HepG2 (cell line): ENCODE measurements around the gene INTS12. TPM values are rescaled to one million over a fixed set of nuclear protein-coding genes. Genes with fewer than 3 reads are reported as not detected.
"Not testable (repeated sequence)": the region's sequence is repeated elsewhere in the genome, so short reads cannot be mapped to it uniquely, and the experiment has no call there.

ENCODE experiments used
- ATAC-seq: fragments of 200-7000 bp; cut with Tn5 transposase; 3 replicates; pipeline ENCODE4 v1.9.1; 2020; ENCODE audit warnings: mild to moderate bottlenecking, moderate library complexity
- BruUV-seq: library from RNA; stranded (reverse); fragments of 400-500 nt; replicated peaks from 2 replicates; lab custom pipeline; 2021; lab: Mats Ljungman, UMichigan
- CTCF ChIA-PET: fragments of 300-600 bp; formaldehyde crosslinking; extraction: SDS; loops from one replicate; lab custom pipeline; 2021; ENCODE audit warnings: low total read pairs, inconsistent platforms, low intra/inter-chr PET ratio; lab: Yijun Ruan, JAX
- POLR2A ChIA-PET: fragments of 350-600 bp; sonication (Branson Sonifier 250); formaldehyde crosslinking; loops from one replicate; lab custom pipeline; 2020; ENCODE audit warnings: antibody characterized with exemption, inconsistent platforms; lab: Yijun Ruan, JAX
- DNase-seq: peaks from one replicate; pipeline ENCODE4 v3.0.0-alpha.2; 2015; ENCODE audit warnings: low spot score
- FAIRE-seq: peaks from 3 replicates; lab custom pipeline; 2011; peaks lifted over from hg19 to GRCh38; lab: Jason Lieb, UNC
- H2AFZ ChIP-seq: one replicate; pipeline ENCODE4 v1.6.1; 2011; ENCODE audit warnings: low read length, inconsistent platforms
- H3K27ac ChIP-seq: fragments of 300-600 bp; 3 replicates; pipeline ENCODE4 v1.8.0; 2011; ENCODE audit warnings: mixed run types, mild to moderate bottlenecking, mixed read lengths, low read length, inconsistent platforms; ENCODE audit not compliant: insufficient read depth; ENCODE audit errors: extremely low read length
- H3K27me3 ChIP-seq, 2 experiments: fragments of 200-600 bp in 1 of 2; 2 replicates in 1 of 2; 3 replicates in 1 of 2; pipeline versions ENCODE4 v1.6.0 to v1.8.0; 2011; ENCODE audit warnings: low read length in 2 of 2, mild to moderate bottlenecking in 2 of 2, moderate library complexity in 2 of 2, inconsistent platforms in 1 of 2; ENCODE audit not compliant: insufficient read depth in 2 of 2, control insufficient read depth in 1 of 2
- H3K36me3 ChIP-seq, 2 experiments: fragments of 200-600 bp in 1 of 2; replicated peaks in 1 of 2; 2 replicates in 1 of 2; 3 replicates in 1 of 2; pipeline versions ENCODE4 v1.5.1 to v1.8.0; 2011; ENCODE audit warnings: low read length in 2 of 2, inconsistent platforms in 1 of 2; ENCODE audit not compliant: insufficient read depth in 2 of 2, control insufficient read depth in 1 of 2
- H3K4me1 ChIP-seq: 2 replicates; pipeline ENCODE4 v1.5.1; 2012; ENCODE audit warnings: low read length, inconsistent platforms; ENCODE audit not compliant: insufficient read depth
- H3K4me2 ChIP-seq: 2 replicates; pipeline ENCODE4 v1.6.0; 2011; ENCODE audit warnings: low read depth, low read length, inconsistent platforms
- H3K4me3 ChIP-seq, 3 experiments: fragments of 200-600 bp in 1 of 3; sonication (generic), shearing (Covaris generic) in 1 of 3; replicated peaks in 1 of 3; 2 replicates each; pipeline ENCODE4 v1.5.1; 2011 to 2016; ENCODE audit warnings: low read length in 3 of 3, inconsistent platforms in 2 of 3, low read depth in 2 of 3, mild to moderate bottlenecking in 2 of 3, control low read depth in 1 of 3, mixed read lengths in 1 of 3; ENCODE audit not compliant: insufficient read depth in 1 of 3
- H3K79me2 ChIP-seq: one replicate; pipeline ENCODE4 v1.6.1; 2011; ENCODE audit warnings: low read length, inconsistent platforms; ENCODE audit not compliant: insufficient read depth
- H3K9ac ChIP-seq: 2 replicates; pipeline ENCODE4 v1.6.0; 2011; ENCODE audit warnings: mild to moderate bottlenecking, low read depth, low read length, inconsistent platforms; ENCODE audit not compliant: insufficient read depth
- H3K9me3 ChIP-seq: 2 replicates; pipeline ENCODE4 v1.5.1; 2012; ENCODE audit warnings: mild to moderate bottlenecking, low read length
- H4K20me1 ChIP-seq: 2 replicates; pipeline ENCODE4 v1.6.0; 2011; ENCODE audit warnings: inconsistent platforms, mild to moderate bottlenecking, low read length, moderate library complexity; ENCODE audit not compliant: insufficient read depth
- REXO4 ChIP-seq: sonication (generic); formaldehyde crosslinking; IDR thresholded peaks from 2 replicates; pipeline ENCODE4 v1.8.0; 2022; ENCODE audit warnings: missing genetic modification reagents, mild to moderate bottlenecking, borderline replicate concordance
- WGBS: methylation state at CpG from one replicate; pipeline ENCODE4 v1.1.6; 2017; ENCODE audit warnings: low lambda C conversion rate; 5-methylcytosine and 5-hydroxymethylcytosine counted together
- in situ Hi-C: cut with HindIII; loops from 2 replicates; pipeline ENCODE4 v1.10.0; 2017; ENCODE audit warnings: low pct_unique_long_range_greater_than_20kb; ENCODE audit not compliant: extremely low pct_ligation_motif_present
- intact Hi-C: fragments of 100-400 bp; cut with micrococcal nuclease; formaldehyde crosslinking; loops from one replicate; pipeline ENCODE4 v1.10.0; 2022; ENCODE audit not compliant: unreplicated experiment
- polyA plus RNA-seq, 8 experiments: library from polyadenylated mRNA; depleted of rRNA in 3 of 8; stranded (reverse) in 7 of 8; unstranded in 1 of 8; fragments of >200 nt; fragmentation: Illumina TruSeq in 4 of 8; extraction: Trizol in 4 of 8; gene quantifications; 2 replicates each; pipeline versions ENCODE4 v1.2.1 to v1.2.3, GENCODE V29; 2011 to 2016; ENCODE audit warnings: low read depth in 4 of 8, missing spikeins in 1 of 8, mixed read lengths in 1 of 8; ENCODE audit not compliant: insufficient read depth in 1 of 8
- total RNA-seq, 5 experiments: library from RNA; depleted of rRNA; stranded (reverse); fragments of >200 nt; fragmentation: Illumina TruSeq; extraction: Trizol; gene quantifications; 2 replicates each; pipeline ENCODE4 v1.2.3, GENCODE V29; 2016; ENCODE audit warnings: low read depth in 1 of 5
- TF ChIP-seq, protein P1 (sequence below): sonication (generic); formaldehyde crosslinking; IDR thresholded peaks from 2 replicates; pipeline ENCODE4 v1.4.0; 2020; ENCODE audit warnings: missing genetic modification reagents, mild to moderate bottlenecking, borderline replicate concordance
- TF ChIP-seq, protein P2 (sequence below): sonication (generic); formaldehyde crosslinking; IDR thresholded peaks from 2 replicates; pipeline ENCODE4 v1.4.0; 2020; ENCODE audit warnings: missing genetic modification reagents

INTS12 gene
- total and polyA plus RNA-seq, 2 of the 13 experiments (the other 11 are each of a cell fraction or from before 2014, with no cell fraction given) = 20.2 to 21.1 TPM

DNA sequence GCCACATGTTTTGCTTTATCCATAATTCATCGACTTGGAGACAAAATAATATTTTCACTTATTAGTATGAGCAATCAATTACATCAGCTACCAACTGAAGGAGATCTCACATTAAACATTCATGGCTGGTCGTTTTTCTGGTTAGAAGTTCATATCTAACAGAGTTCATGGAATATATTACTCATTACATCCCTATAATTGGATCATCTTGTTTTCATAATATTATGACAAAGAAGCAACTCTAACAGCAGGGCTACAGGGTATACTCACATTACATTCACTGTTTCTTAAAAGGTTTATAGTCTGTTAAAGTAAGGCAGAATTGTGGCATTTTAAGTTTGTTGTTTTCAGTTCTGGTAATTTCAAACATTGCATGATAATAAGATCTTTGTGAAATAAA lies 33.1 kb upstream of the INTS12 start (continued):
- TF ChIP-seq, protein P1, sequence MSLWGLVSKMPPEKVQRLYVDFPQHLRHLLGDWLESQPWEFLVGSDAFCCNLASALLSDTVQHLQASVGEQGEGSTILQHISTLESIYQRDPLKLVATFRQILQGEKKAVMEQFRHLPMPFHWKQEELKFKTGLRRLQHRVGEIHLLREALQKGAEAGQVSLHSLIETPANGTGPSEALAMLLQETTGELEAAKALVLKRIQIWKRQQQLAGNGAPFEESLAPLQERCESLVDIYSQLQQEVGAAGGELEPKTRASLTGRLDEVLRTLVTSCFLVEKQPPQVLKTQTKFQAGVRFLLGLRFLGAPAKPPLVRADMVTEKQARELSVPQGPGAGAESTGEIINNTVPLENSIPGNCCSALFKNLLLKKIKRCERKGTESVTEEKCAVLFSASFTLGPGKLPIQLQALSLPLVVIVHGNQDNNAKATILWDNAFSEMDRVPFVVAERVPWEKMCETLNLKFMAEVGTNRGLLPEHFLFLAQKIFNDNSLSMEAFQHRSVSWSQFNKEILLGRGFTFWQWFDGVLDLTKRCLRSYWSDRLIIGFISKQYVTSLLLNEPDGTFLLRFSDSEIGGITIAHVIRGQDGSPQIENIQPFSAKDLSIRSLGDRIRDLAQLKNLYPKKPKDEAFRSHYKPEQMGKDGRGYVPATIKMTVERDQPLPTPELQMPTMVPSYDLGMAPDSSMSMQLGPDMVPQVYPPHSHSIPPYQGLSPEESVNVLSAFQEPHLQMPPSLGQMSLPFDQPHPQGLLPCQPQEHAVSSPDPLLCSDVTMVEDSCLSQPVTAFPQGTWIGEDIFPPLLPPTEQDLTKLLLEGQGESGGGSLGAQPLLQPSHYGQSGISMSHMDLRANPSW (CRISPR knock-in tag) = no peak
- TF ChIP-seq, protein P2, sequence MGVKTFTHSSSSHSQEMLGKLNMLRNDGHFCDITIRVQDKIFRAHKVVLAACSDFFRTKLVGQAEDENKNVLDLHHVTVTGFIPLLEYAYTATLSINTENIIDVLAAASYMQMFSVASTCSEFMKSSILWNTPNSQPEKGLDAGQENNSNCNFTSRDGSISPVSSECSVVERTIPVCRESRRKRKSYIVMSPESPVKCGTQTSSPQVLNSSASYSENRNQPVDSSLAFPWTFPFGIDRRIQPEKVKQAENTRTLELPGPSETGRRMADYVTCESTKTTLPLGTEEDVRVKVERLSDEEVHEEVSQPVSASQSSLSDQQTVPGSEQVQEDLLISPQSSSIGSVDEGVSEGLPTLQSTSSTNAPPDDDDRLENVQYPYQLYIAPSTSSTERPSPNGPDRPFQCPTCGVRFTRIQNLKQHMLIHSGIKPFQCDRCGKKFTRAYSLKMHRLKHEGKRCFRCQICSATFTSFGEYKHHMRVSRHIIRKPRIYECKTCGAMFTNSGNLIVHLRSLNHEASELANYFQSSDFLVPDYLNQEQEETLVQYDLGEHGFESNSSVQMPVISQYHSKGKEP (CRISPR knock-in tag) = no peak
- no peak for TF ChIP-seq REXO4 (CRISPR knock-in tag)

DNA sequence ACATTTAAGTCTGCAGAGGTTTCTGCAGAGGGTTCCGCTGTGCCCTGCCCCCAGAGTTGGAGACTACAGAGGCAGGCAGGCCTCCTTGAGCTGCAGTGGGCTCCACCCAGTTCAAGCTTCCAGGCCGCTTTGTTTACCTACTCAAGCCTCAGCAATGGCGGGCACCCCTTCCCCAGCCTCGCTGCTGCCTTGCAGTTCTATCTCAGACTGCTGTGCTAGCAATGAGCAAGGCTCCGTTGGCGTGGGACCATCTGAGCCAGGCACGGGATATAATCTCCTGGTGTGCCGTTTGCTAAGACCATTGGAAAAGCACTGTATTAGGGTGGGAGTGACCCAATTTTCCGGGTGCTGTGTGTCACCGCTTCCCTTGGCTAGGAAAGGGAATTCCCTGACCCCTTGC lies 26.7 kb upstream of the INTS12 start:
- POLR2A ChIA-PET, H3K27ac ChIP-seq, H3K4me3 ChIP-seq, FAIRE-seq, H3K9ac ChIP-seq, H3K4me1 ChIP-seq, H4K20me1 ChIP-seq, in situ Hi-C loops, H3K4me2 ChIP-seq, DNase-seq, H3K27me3 ChIP-seq, ATAC-seq, H3K79me2 ChIP-seq, H2AFZ ChIP-seq, BruUV-seq, CTCF ChIA-PET, H3K36me3 ChIP-seq, intact Hi-C loops: not testable (repeated sequence)
- H3K9me3 ChIP-seq = peaks cover 13% of the 10 kb centered on the region
- WGBS = 98% methylated on average over 8 of the region's 10 CpGs

DNA sequence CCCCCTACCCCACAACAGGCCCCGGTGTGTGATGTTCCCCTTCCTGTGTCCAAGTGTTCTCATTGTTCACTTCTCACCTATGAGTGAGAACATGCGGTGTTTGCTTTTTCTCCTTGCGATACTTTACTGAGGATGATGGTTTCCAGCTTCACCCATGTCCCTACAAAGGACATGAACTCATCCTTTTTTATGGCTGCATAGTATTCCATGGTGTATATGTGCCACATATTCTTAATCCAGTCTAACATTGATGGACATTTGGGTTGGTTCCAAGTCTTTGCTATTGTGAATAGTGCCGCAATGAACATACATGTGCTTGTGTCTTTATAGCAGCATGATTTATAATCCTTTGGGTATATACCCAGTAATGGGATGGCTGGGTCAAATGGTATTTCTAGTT lies 21.4 kb upstream of the INTS12 start:
- H3K27me3 ChIP-seq, intact Hi-C loops, DNase-seq, FAIRE-seq, H3K4me3 ChIP-seq, H2AFZ ChIP-seq, H3K4me2 ChIP-seq, H3K9me3 ChIP-seq, H3K27ac ChIP-seq, ATAC-seq, H3K9ac ChIP-seq, H4K20me1 ChIP-seq, in situ Hi-C loops, H3K36me3 ChIP-seq, H3K79me2 ChIP-seq, POLR2A ChIA-PET, BruUV-seq, CTCF ChIA-PET, H3K4me1 ChIP-seq: not testable (repeated sequence)
- 97% methylated on average over 4 of the region's 4 CpGs for WGBS
